ENCODE results near the gene AGK.

The AGK gene

DNA sequence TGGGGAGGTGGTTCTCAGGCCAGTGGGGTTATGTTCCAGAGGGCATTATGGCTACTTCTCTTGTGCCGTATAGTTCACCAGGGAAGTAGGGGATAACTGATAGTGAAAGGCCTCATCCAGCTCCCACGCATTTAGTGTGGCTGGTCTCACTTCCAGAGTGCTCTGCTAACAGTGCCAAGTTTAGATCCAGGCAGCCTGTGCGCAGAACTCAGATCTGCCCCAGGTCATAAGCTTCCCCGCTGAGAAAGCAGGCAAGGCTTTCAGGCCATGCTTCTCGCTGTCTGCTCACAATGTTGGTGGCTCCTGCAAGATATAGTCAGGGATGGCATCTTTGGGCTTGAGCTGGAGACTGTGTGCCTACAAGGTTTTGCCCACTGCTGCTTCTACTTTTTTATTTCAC, 11.3 kb downstream of the AGK start:
- TF ChIP-seq, protein P1, sequence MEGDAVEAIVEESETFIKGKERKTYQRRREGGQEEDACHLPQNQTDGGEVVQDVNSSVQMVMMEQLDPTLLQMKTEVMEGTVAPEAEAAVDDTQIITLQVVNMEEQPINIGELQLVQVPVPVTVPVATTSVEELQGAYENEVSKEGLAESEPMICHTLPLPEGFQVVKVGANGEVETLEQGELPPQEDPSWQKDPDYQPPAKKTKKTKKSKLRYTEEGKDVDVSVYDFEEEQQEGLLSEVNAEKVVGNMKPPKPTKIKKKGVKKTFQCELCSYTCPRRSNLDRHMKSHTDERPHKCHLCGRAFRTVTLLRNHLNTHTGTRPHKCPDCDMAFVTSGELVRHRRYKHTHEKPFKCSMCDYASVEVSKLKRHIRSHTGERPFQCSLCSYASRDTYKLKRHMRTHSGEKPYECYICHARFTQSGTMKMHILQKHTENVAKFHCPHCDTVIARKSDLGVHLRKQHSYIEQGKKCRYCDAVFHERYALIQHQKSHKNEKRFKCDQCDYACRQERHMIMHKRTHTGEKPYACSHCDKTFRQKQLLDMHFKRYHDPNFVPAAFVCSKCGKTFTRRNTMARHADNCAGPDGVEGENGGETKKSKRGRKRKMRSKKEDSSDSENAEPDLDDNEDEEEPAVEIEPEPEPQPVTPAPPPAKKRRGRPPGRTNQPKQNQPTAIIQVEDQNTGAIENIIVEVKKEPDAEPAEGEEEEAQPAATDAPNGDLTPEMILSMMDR (IDR thresholded peaks at IDR 0.05; ENCODE audit: extremely low read depth, insufficient read depth, missing control alignments) = no peak
- in situ Hi-C loops (cut with MboI; ENCODE audit: low pct_unique_long_range_greater_than_20kb, low sequenced_read_pairs, unreplicated experiment) = no loop called here
- DNase-seq (ENCODE audit: low spot score) = no peak

DNA sequence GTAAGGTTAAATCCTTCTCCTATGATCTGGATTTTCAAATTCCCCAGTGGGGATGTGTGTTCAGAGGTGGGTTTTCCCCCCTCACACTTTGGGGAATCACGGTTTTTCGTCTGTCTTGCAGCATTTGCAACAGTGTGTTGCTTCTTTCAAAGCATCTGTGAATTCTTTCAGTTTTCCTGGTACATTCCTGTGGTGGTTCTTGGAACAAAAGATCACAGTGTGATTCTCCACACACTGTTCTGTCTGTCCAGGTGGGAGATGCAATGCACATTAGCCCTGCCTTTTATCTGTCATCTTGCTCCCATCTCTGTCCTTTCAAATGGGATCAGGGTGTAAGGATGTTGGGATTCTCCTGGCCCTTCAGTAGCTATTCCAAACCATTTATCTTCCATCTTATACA, 11.8 kb downstream of the AGK start:
- TF ChIP-seq, protein P1 (IDR thresholded peaks at IDR 0.05; ENCODE audit: extremely low read depth, insufficient read depth, missing control alignments) = no peak
- in situ Hi-C loops (cut with MboI; ENCODE audit: low pct_unique_long_range_greater_than_20kb, low sequenced_read_pairs, unreplicated experiment) = no loop called here
- no peak for DNase-seq (ENCODE audit: low spot score)

DNA sequence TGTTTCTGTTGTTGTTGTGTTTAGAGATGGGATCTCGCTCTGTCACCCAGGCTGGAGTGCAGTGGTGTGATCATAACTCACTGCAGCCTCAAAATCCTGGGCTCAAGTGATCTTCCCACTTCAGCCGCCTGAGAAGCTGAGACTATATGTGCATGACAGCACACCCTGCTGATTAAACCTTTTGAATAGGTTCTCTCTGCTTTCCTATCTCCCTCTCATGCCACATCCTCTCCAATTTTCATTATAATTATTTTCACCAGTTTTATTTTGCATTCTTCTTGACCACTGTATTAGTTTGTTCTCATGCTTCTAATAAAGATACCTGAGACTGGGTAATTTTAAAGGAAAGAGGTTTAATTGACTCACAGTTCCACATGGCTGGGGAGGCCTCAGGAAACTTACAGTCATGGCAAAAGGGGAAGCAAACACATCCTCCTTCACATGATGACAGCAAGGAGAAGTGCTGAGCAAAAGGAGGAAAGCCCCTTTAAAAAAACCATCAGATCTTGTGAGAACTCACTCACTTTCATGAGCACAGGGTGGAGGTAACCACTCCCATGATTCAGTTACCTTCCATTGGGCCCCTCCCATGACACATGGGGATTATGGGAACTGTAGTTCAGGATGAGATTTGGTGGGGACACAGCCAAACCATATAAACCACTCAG, 12.9 kb downstream of the AGK start:
- TF ChIP-seq, protein P1 (IDR thresholded peaks at IDR 0.05; ENCODE audit: extremely low read depth, insufficient read depth, missing control alignments) = no peak
- no peak for DNase-seq (ENCODE audit: low spot score)
- in situ Hi-C loops (cut with MboI; ENCODE audit: low pct_unique_long_range_greater_than_20kb, low sequenced_read_pairs, unreplicated experiment) = no loop called here

DNA sequence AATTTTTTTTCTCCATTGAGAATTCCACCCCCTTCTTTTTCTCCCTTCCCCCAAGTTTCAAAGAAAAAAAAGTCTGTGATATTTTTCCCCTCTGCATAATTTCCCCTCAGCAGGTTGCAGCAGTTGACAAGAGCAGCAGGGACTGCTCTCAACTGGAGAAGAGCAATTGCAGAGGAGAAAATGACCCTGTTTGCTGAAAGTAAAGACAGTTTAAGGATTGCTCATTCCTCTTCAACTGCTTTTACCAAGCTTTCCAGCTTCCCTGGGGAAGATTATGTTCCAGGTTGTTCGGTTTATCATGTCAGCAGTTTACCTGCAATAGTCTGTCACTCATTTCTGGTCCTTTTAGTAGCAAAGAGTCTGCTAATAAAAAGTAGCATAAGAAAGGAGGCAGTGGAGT, 16.2 kb downstream of the AGK start:
- in situ Hi-C loops (cut with MboI; ENCODE audit: low pct_unique_long_range_greater_than_20kb, low sequenced_read_pairs, unreplicated experiment) = no loop called here
- TF ChIP-seq, protein P1 (IDR thresholded peaks at IDR 0.05; ENCODE audit: extremely low read depth, insufficient read depth, missing control alignments) = no peak
- no peak for DNase-seq (ENCODE audit: low spot score)

DNA sequence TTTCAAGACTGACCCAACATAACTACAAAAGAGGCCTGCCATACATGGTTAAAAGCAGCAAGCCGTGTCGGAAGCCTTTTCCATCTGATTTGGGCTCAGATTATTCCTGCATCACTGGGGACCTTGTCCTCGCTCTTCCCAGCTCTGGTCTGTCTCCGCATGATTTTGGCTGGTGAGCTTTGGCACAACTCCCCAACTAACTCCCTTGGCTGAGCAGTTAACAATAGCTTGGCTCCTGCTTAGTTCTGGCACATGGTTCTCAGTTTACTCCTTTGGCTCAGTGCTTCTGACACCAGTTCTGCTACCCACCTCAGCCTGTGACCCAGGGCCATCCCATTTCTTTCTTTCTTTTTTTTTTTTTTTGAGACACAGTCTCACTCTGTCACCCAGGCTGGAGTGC, 17.0 kb downstream of the AGK start:
- TF ChIP-seq, protein P1 (IDR thresholded peaks at IDR 0.05; ENCODE audit: extremely low read depth, insufficient read depth, missing control alignments) = no peak
- no peak for DNase-seq (ENCODE audit: low spot score)
- in situ Hi-C loops (cut with MboI; ENCODE audit: low pct_unique_long_range_greater_than_20kb, low sequenced_read_pairs, unreplicated experiment) = no loop called here

DNA sequence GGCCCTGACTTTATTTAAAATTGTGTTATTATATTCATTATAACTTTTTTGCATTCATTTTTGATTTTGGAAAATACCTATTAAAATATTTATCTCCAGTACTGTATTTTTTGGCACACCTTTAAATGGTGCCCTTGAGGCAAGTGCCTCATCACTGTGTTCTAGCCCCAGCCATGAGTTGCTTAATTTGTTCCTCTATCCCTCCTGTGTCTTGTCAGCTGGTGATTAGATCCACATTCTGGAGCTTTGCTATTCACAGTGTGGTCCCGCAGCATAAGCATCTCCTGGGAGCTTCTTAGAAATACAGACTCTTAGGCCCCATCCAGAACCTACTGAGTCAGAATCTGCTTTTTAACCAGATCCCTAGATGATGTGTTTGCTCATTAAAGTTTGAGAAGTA, 19.8 kb downstream of the AGK start:
- in situ Hi-C loops (cut with MboI; ENCODE audit: low pct_unique_long_range_greater_than_20kb, low sequenced_read_pairs, unreplicated experiment) = no loop called here
- no peak for DNase-seq (ENCODE audit: low spot score)
- TF ChIP-seq, protein P1 (IDR thresholded peaks at IDR 0.05; ENCODE audit: extremely low read depth, insufficient read depth, missing control alignments) = no peak

Measured in GM13977 (cell line).